Activated T-helper 1 cell treated with Interleukin-2 at 50 U/mL for 16 hours (primary cell): ENCODE measurements around the gene SLAIN1.

ENCODE experiments used
- DNase-seq: peaks from one replicate; pipeline ENCODE4 v3.0.0-alpha.2; 2020; ENCODE audit warnings: low read depth

The SLAIN1 gene

DNA sequence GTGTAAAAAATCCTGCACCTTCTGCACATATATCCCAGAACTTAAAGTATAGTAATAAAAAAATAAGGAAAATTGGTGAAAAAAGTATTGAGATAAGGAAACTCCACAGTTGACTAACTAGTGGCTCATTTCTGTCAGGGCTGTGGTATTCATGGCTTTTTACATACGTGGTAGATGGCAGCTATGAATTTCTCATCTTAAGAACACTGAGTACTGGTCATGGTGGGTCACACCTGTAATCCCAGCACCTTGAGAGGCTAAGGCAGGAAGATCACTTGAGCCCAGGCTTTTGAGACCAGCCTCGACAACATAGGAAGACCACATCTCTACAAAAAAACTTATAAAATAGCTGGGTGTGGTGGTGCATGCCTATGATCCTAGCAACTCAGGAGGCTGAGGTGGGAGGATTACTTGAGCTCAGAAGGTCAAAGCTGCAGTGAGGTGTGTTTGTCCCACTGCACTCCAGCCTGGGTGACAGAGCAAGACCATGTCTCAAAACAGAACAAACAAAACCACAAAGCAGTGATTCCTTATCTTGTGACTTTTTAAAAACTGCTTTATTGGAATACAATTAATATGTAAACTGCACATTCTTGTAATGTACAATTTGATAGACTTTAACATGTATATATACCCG, 16.8 kb downstream of the SLAIN1 start:
- no peak for DNase-seq

DNA sequence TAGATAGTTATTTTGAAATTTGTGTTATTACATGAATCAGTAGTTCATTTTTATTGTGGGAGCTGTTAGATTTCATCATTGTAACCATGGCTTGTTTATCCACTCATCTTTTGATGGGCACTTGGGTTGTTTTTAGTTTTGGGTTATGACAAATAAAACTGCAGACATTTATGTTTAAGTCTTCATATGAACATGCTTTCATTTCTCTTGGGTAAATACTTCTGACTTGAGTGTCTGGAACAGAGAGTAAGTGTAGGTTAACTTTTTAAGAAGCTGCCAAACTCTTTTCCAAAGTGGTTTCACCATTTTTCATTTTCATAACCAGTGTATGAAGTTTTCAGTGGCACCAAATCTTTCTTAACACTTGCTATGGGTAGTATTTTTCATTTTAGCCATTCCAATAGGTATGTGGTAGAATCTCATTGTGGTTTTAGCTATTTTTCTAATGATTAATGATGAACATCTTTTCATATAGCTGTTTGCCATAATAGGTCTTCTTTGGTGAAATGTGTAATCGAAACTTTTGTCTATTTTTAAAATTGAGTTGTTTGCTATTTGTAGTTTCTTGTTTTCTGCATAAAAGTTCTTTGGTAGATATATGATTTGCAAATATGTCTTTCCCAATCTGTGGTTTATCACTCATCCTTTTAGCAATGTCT, 17.9 kb downstream of the SLAIN1 start:
- DNase-seq: no peak

DNA sequence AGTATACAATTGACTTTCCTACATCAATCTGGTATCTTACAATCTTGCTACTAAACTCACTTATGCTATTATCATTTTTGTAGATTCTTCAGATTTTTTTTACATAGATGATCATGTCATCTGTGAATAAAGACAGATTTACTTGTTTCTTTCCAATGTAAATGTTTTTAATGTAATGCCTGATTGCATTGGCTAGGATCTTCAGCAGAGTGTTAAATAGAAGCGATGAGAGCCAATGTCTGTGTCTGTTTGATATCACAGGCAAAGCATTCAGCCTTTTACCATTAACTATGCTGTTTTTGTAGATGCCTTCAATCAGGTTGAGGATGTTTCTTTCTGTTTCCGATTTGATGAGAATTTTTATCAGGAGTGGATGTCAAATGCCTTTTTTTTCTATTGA, 19.2 kb downstream of the SLAIN1 start:
- DNase-seq: no peak

DNA sequence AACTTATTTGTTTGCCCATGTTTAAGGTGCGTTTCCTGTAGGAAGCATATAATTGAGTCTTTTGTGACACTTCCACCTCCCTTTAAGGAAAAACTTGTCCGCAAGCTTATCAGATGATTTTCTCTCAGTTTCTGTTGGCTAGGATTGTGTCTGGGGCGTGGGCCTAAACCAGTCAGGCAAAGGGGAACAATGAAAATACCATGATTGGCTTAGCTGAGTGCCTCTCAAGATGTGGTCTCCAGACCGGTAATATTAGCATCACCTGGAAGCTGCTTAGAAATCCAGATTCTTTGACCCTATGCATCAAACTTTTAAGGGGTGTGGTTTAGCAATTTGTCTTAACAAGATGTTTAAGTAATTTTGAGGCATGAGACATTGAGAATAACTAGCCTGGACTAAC, 20.0 kb downstream of the SLAIN1 start:
- DNase-seq: no peak

DNA sequence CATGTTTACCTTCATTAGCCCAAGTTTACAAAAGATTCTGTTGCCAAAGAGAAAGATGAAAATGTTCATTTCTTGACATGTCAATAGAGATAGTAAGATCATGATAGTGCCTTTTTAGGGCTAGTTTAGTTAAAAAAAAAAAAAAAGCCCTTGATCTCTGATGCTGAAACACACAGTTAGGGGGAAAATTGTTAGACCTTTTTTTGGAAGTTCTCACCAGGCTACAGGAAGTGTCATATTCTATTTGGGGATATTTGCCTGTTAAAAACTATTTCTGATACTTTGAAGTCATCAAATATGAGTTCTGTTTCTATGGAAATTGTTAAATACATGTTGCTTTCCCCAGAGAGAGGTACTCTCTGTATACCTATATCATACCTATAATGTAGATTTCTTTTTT, 21.6 kb downstream of the SLAIN1 start:
- DNase-seq: no peak

DNA sequence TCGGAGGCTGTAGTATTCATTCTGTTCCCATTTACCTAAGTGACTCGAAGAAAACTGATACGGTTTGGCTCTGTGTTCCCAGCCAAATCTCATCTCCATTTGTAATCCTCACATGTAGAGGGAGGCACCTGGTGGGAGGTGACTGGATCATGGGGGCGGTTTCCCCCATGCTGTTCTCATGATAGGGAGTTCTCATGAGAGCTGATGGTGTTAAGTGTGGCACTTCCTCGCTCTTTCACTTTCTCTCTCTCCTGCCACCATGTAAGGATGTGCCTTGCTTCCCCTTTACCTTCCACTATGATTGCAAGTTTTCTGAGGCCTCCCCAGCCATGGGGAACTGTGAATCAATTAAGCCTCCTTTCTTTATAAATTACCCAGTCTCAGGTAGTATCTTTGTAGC, 23.5 kb downstream of the SLAIN1 start:
- no peak for DNase-seq

DNA sequence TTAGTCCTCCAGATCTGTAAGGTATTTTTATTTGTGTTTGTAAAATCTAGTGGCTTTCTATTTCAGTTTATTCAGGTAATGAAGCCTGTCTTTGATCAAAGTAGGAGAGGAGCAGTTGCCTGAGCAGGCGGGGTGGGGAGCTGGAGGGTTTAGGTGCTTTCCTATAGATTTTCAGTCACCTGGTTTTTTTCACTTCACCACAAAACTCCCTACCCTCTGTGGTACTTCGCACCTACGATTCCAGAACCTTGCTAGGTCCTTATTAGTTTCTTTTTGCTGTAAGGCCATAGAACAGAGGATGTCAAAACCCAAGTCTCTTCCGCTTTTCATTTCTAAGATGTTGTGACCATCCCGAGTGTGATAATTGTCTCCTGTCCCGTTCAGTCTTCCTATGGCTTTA, 26.6 kb downstream of the SLAIN1 start:
- no peak for DNase-seq

DNA sequence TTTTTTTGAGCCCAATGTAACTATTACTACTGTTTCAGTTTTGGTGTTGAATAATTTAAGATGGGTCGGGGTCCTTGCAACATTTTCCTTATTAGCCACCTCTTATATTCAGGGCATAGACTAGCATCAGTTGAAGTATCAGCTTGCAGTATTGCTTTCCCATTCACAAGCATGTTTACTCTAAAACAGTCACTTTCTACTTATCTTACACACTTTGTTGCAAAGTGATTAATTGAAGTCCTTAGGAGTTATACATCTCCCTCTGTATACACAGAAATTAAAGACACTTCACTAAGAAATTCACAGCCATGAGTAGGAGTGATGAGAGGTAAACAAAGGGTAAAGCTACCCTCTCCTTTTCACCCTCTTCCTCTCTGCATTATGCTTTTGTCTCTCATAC, 27.6 kb downstream of the SLAIN1 start:
- no peak for DNase-seq

DNA sequence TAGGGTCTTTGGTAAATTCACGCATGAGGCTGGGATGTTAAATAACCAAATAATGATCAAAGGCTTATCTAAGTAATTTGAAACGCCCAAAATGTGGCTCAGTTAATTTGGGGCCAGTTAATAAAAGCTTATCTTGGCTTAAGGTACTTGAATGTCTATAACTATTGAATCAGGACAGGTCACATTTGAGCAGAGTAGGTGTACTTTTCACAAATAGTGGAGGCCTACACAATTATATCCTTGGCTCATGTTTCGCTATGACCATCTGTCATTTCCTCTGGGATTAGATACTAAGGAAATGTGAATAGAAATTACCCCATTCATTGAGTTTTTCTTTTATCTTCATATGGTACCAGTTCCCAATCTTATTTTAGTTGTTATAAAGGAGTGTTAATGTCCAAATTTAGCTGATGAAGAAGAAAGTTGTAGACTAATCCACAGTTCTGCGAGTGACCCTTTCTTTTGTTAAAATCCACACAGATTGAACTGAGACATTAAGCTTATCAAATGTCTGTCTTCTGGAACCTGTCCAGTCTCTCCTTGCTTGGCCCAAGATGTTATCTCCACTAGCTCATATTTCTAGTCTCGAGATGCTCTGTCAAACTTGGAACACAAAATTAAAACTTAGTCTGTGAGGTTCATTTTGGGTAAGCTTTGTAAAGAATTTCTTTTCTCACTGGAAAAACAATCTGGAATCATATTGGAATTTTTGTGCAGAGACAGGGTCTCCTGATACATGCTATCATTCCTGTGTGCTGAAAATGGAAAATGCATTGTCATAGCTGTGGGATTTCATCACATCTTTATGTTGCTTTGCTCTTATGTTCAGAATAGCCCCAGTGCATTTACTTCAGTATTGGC, 31.0 kb downstream of the SLAIN1 start:
- DNase-seq: no peak

DNA sequence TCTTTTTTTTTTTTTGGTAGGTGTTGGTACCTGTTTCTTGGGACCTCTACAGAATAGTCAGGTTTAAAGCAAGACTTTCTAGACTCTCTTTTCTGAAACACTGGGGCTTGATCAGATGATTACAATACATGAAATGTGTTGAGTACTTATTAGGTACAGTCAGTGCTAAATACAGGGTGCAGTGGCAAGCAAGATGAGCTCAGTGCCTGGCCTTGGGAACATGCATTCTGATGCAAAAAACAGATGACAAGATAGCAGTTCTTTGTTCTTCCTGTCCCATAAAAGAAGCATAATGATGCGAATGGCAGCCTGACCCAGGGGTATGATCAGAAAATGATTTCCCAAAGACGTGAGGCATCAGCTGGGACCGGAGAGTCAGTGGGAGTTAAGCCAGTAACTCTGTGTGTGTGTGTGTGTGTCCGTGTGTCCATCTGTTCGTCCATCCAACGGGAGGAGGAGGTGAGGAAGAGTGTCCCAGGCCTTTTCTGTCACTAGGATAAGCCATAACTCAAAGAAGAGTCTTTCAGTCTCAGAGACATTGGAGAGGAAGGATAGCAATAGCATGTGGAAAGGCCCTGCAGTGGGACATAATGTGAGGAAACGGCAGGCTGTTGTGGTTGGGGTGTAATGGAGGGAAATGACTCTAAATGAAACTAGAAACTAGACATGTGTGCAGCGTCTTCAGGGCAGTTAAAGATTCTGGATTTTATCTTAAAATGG, 32.2 kb downstream of the SLAIN1 start:
- DNase-seq: no peak

DNA sequence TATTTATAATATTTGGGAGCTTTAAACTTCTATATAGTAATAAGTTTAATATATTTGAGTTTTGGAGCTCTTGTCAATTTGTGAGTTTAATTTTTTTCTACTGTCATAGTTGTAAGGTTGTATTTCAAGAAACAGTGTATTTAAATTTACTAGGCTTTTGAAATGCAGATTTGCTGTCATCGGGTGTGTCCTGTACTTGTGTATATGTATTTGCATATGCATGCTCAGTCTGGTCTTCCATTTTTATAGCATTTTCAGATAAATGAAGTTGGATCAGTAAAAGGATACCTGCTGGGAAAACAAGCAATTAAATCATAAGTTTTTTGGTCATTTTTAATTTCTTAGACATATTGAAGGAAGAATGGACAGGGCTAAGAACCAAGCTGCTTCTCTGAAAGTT, 33.1 kb downstream of the SLAIN1 start:
- DNase-seq: no peak

DNA sequence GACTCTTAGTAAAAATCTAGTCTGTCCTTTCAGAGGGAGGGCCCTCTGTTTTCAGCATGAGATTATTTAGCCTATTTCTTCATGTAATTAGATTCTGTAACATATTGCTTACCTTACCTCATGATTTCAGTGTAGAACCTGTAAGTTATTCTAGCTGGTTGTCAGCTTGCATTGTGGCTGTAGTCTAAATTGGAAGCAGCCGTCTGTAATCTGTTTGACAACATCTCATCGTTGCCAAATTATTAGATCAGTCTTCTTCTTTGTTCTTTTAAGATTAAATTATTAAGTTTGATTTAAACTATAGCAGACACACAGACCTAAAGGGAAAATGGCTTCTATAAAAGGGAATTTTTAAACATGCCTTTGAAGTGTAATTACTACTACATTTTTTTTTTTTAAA, 34.8 kb downstream of the SLAIN1 start:
- DNase-seq: no peak

DNA sequence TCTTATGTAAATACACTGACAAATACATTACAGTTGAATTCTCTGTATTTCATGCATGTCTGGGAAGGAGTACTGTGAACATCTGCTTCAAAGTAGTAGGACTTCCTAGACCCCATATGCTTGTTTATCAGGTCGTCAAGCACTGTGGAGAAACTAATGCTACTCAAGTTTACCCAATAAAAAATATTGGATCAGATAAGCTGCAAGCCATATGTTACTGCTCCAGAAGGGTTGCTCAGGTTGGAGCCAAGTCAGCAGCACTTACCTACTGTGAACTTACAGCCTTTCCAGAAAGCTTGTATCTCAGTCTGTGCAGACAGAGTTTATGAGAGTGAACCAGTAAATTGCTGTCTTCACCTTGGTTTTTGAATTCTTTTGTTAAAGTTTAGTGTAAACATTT, 36.2 kb downstream of the SLAIN1 start:
- DNase-seq: no peak

DNA sequence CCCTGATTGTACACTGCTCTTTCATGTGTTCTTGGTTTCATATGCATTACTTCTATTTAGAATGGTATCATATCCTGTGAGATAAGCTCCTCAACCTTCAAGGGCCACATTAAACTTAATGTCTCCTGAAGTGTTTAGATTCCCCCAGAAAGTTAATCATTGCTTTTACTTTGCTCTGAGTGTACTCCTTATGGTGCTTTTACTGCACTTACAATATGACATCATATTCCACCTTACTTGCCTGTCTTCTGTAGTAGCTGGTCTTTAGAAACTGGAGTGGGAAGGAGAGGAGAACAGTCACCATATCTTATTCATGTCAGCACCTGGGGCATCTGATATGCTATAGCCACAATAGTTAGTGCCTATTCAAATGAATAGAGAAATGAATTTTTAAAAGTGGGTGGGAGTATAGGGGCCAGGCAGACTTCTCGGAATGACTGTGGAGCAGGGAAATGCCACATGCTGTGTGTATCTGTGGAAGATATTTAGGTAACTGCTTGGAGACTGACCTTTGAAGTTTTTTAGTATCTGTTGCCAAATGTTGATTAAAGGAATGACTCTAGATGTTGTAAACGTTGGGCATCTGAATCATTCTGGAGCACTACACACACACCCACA, 40.2 kb downstream of the SLAIN1 start:
- DNase-seq: no peak

DNA sequence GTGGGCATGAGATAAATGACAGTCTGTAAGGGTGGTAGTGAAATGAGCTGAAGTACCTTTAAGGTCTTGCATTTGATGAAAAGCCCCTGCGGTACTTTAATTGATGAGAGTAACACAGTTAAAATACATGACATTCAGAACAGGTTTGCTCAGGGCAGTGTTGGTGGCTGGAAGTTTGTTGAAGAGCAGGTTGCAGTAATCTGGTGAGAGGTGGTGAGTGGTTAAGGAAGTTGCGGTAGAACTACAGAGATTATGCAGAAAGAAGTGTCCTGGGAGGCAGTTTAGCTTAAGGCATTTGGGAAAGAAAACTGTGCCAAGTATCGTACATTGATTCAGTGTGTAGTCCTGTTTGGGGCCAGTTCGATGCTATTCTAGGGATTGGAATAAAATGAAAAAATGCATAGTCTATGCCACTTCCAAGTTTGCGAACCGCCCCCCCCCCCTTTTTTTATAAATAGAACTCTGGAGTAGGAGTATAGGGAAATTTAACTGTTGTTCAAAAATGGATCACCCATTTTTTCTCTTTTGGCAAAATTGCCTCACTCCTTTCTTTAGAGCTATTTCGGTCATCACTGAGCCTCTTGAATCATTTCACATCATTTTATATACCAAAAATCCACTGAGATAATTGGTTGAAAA, 42.7 kb downstream of the SLAIN1 start:
- no peak for DNase-seq

DNA sequence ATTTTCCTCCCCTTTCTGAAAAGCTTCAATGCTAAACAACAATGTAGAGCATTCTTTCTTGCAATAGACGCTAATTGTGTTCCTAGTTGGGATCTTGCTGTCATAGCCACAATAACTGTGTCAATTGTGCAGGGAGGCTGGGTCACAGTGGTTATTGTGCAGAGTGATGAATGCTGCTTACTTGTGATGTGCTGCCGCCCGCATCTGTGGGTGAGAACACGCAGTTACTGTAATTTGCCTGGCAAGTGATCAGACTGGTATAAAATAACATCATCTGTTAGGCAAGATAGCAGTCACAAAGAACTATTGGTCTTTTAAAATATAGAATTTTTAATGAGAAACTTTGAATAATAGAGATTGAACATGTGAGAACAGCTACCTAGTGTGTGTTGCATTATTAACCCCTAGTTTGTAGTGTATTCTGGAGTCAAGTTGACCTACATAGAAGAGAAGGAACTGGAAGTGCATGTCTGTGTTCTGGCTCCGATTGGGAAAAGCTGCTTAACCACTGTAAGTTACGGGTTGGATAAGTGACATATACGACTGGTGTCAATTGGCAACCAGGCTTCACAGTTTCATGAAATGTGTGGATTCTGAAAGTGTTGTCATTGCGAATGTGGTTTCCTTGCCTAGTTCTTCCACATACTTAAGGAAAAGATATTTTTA, 43.6 kb downstream of the SLAIN1 start:
- DNase-seq: no peak

DNA sequence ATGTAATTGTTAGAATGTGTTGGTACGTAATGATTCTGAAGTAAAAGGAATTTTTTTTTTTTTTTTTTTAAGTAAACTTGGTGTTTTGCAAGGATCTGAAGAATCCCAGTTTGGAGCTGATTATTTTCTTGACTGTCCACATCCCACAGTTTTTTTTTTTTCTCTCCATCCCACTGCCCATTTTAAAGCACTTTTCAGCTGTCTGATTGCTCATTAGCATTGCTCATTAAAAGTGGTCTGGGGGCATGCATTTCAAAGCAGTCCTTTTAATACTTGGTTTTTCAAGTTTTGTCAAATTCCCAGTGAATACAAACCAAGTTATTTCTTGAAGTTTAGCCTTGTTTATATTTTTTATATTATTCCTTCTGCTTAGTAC, 44.1 kb downstream of the SLAIN1 start:
- no peak for DNase-seq

DNA sequence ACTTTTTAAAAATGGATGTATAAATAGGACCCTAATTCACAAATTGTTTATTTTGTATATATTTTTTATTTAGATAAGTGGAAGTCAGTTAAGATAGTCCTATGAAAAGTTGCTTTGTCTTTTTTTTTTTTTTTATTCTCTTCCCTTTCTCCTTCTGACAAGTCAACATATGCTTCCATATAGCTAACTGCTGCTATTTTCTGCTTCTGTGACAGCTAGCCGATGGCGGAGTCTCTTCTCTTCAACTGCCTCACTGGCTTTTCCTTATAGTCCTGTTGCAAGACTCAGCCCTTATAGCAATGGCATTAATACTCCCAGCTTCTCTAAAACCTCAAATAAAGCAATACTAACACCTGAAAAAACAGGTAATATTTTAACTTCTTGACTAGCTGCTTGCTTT, 45.3 kb downstream of the SLAIN1 start:
- no peak for DNase-seq

DNA sequence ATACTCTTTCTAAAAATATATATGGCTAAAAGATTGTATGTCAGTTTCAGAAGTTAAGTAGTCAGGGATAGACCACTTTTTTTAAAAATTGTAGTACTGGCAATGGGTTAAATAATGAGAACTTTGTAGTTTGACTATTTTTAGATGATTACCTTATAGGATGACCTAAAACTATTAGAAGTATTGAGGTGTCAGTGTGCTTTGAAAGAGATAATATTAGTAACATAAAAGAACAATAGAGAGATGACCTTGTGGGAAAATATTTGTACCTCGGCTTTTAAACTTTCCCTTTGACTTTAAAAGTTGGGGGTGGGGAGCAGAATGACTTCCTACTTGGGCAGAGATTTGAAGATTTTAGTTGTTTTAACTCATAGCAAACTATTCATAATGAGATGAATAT, 48.3 kb downstream of the SLAIN1 start:
- no peak for DNase-seq

DNA sequence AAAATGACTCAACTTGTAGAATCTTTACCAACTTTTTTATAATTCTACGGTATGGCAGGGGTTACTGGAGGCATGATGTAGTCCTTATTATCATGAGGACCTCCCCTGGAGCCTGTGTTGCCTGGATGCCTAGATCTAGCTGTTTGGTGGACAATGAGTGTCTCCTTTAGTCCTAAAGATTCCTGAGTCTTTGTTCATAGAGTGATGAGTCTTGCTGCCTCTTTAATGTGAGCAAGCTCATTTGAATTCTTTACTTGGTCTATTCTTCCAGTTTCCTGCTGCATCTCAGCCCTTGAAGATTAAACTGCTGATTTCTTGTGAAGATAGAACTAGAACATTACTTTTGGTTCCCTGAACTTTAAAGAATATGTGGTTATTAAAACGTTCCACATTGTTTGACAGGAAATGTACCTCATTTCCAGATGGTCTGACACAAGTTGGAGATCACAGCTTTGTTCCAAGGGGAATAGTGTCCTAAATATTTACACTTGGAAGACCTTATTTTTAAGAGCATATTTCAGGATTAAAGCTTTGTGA, 51.9 kb downstream of the SLAIN1 start:
- no peak for DNase-seq
